Liver (tissue), 9 donors: Measurements from ENCODE around the gene TMEM117. TPM values are rescaled to one million over a fixed set of nuclear protein-coding genes. Genes with fewer than 3 reads are reported as not detected.

ENCODE experiments used
- DNase-seq: peaks from one replicate; pipeline ENCODE4 v3.0.0-alpha.2; 2017; ENCODE audit warnings: low spot score
- H3K27ac ChIP-seq, 2 donors: one replicate each; pipeline ENCODE4 v1.7.0; 2013; ENCODE audit warnings: inconsistent platforms in 2 of 2, low read length in 2 of 2, control low read depth in 1 of 2, low read depth in 1 of 2, mild to moderate bottlenecking in 1 of 2
- H3K27me3 ChIP-seq, 4 donors: one replicate each; pipeline versions ENCODE4 v1.6.1 to v1.7.0; 2013; ENCODE audit warnings: low read length in 3 of 4, inconsistent platforms in 1 of 4, mild to moderate bottlenecking in 1 of 4, moderate library complexity in 1 of 4; ENCODE audit not compliant: control insufficient read depth in 4 of 4, insufficient read depth in 4 of 4
- H3K36me3 ChIP-seq, 4 donors: one replicate each; pipeline versions ENCODE4 v1.6.1 to v1.7.0; 2013; ENCODE audit warnings: low read length in 3 of 4, mild to moderate bottlenecking in 3 of 4, low read depth in 1 of 4, moderate library complexity in 1 of 4; ENCODE audit not compliant: control insufficient read depth in 4 of 4, insufficient read depth in 3 of 4
- H3K4me1 ChIP-seq, 4 donors: one replicate each; pipeline versions ENCODE4 v1.6.1 to v1.7.0; 2013; ENCODE audit warnings: low read length in 3 of 4, mild to moderate bottlenecking in 3 of 4, moderate library complexity in 1 of 4; ENCODE audit not compliant: control insufficient read depth in 4 of 4, insufficient read depth in 4 of 4
- H3K4me3 ChIP-seq, 3 donors: one replicate each; pipeline versions ENCODE4 v1.6.1 to v1.7.0; 2013; ENCODE audit warnings: low read length in 3 of 3, control low read depth in 1 of 3, low read depth in 1 of 3, mild to moderate bottlenecking in 1 of 3
- H3K9ac ChIP-seq, 2 donors: one replicate each; pipeline ENCODE4 v1.7.0; 2013; ENCODE audit warnings: low read length in 2 of 2, mild to moderate bottlenecking in 2 of 2, moderate library complexity in 2 of 2, control low read depth in 1 of 2, low read depth in 1 of 2
- H3K9me3 ChIP-seq, 4 donors: one replicate each; pipeline versions ENCODE4 v1.6.1 to v1.7.0; 2013; ENCODE audit warnings: low read length in 3 of 4; ENCODE audit not compliant: control insufficient read depth in 4 of 4
- ATF3 ChIP-seq: IDR thresholded peaks from 2 replicates; pipeline ENCODE4 v1.6.1; 2016; ENCODE audit warnings: antibody characterized with exemption
- CTCF ChIP-seq: fragments of 150-350 bp; IDR thresholded peaks from 2 replicates; pipeline ENCODE4 v1.5.1; 2017; ENCODE audit warnings: improper control_type of control experiment, low read depth, low read length; ENCODE audit not compliant: missing input control
- EGR1 ChIP-seq, 2 donors: IDR thresholded peaks; 2 replicates each; pipeline ENCODE4 v1.6.1; 2016 to 2018; ENCODE audit warnings: antibody characterized with exemption in 2 of 2, low read depth in 2 of 2
- FOXA1 ChIP-seq: IDR thresholded peaks from 2 replicates; pipeline ENCODE4 v1.6.1; 2016; ENCODE audit warnings: antibody characterized with exemption
- GABPA ChIP-seq, 2 donors: IDR thresholded peaks in 1 of 2; conservative IDR thresholded peaks in 1 of 2; 2 replicates each; pipeline ENCODE4 v1.6.1; 2016; ENCODE audit warnings: antibody characterized with exemption in 2 of 2, mild to moderate bottlenecking in 1 of 2, moderate library complexity in 1 of 2
- HNF4A ChIP-seq, 2 donors: conservative IDR thresholded peaks; 2 replicates each; pipeline ENCODE4 v1.6.1; 2016; ENCODE audit warnings: antibody characterized with exemption in 2 of 2, mild to moderate bottlenecking in 2 of 2
- HNF4G ChIP-seq: IDR thresholded peaks from 2 replicates; pipeline ENCODE4 v1.6.1; 2016; ENCODE audit warnings: antibody characterized with exemption
- JUND ChIP-seq, 2 donors: IDR thresholded peaks; 2 replicates each; pipeline ENCODE4 v1.6.1; 2016; ENCODE audit warnings: antibody characterized with exemption in 2 of 2
- MAX ChIP-seq: IDR thresholded peaks from 2 replicates; pipeline ENCODE4 v1.6.1; 2016; ENCODE audit warnings: antibody characterized with exemption
- RAD21 ChIP-seq, 2 donors: IDR thresholded peaks; 2 replicates each; pipeline ENCODE4 v1.6.1; 2016; ENCODE audit warnings: antibody characterized with exemption in 2 of 2, mild to moderate bottlenecking in 2 of 2
- REST ChIP-seq: IDR thresholded peaks from 2 replicates; pipeline ENCODE4 v1.6.1; 2016; ENCODE audit warnings: antibody characterized with exemption, mild to moderate bottlenecking
- RXRA ChIP-seq, 2 donors: IDR thresholded peaks; 2 replicates each; pipeline ENCODE4 v1.6.1; 2017 to 2018; ENCODE audit warnings: antibody characterized with exemption in 2 of 2, mild to moderate bottlenecking in 1 of 2
- SP1 ChIP-seq: IDR thresholded peaks from 2 replicates; pipeline ENCODE4 v1.6.1; 2018; ENCODE audit warnings: antibody characterized with exemption, mild to moderate bottlenecking
- TAF1 ChIP-seq: conservative IDR thresholded peaks from 2 replicates; pipeline ENCODE4 v1.6.1; 2016; ENCODE audit warnings: antibody characterized with exemption, mild to moderate bottlenecking
- YY1 ChIP-seq: IDR thresholded peaks from 2 replicates; pipeline ENCODE4 v1.6.1; 2016; ENCODE audit warnings: antibody characterized with exemption, mild to moderate bottlenecking
- ZBTB33 ChIP-seq: IDR thresholded peaks from 2 replicates; pipeline ENCODE4 v1.6.1; 2016; ENCODE audit warnings: antibody characterized with exemption
- WGBS: extraction: QIAGEN DNeasy Blood & Tissue Kit; methylation state at CpG from one replicate; pipeline ENCODE4 v1.1.7; 2013; 5-methylcytosine and 5-hydroxymethylcytosine counted together
- polyA plus RNA-seq, 2 donors: library from polyadenylated mRNA; stranded (reverse) in 1 of 2; unstranded in 1 of 2; fragments of 200-250 nt in 1 of 2; fragments of >200 nt in 1 of 2; fragmentation: Nextera tagmentation in 1 of 2; extraction: Ambion mirVana in 1 of 2; gene quantifications; one replicate each; pipeline versions ENCODE4 v1.2.1 to v1.2.3, GENCODE V29; 2013 to 2015
- total RNA-seq, 2 donors: library from RNA; depleted of rRNA; stranded (reverse); fragments of >200 nt; gene quantifications; one replicate each; pipeline ENCODE4 v1.2.3, GENCODE V29; 2014
- donor health status: healthy.
- donor health status: healthy.
- donor health status: healthy.
- donor health status: healthy.
- donor health status: healthy.

The TMEM117 gene
- total and polyA plus RNA-seq, 4 donors = 2.0 to 5.9 (median 3.9) TPM

GRCh38 chr12:43861015-43861839 is 25.3 kb downstream of the TMEM117 start:
- TF ChIP-seq REST (no peak), FOXA1 (no peak), SP1 (no peak), CTCF (no peak), ATF3 (no peak), TAF1 (no peak), EGR1 (IDR thresholded peaks at IDR 0.05; ENCODE audit: low read depth in 2 of 2) (no peak), RAD21 (IDR thresholded peaks at IDR 0.05) (no peak), YY1 (no peak), RXRA (IDR thresholded peaks at IDR 0.05) (no peak), JUND (IDR thresholded peaks at IDR 0.05) (no peak), GABPA (IDR thresholded peaks at IDR 0.05 in 1 of 2, conservative IDR thresholded peaks at IDR 0.05 in 1 of 2) (no peak), ZBTB33 (no peak), HNF4G (no peak), MAX (no peak), HNF4A (conservative IDR thresholded peaks at IDR 0.05) (no peak)
- no peak overlapping the region for H3K9ac ChIP-seq
- WGBS = 86% methylated on average over 7 of the region's 7 CpGs
- no peak overlapping the region for H3K4me3 ChIP-seq
- H3K36me3 ChIP-seq = no peaks in the 10 kb centered on the region
- no peaks in the 10 kb centered on the region for H3K9me3 ChIP-seq
- H3K27me3 ChIP-seq = no peaks in the 10 kb centered on the region
- DNase-seq = no peak
- no peaks in the 10 kb centered on the region for H3K4me1 ChIP-seq
- no peak overlapping the region for H3K27ac ChIP-seq
